HEK293 (cell line): Measurements from ENCODE around the gene SLC2A11.

Source experiments
- GLIS2 ChIP-seq: fragments of 450-650 bp; formaldehyde crosslinking; IDR thresholded peaks from 2 replicates; pipeline ENCODE4 v1.5.1; 2016; ENCODE audit warnings: missing biosample characterization, missing genetic modification characterization
- HOXC10 ChIP-seq: sonication (generic); formaldehyde crosslinking; IDR thresholded peaks from 2 replicates; pipeline ENCODE4 v1.8.1; 2023; ENCODE audit warnings: mild to moderate bottlenecking, missing genetic modification reagents
- KLF16 ChIP-seq: fragments of 450-650 bp; formaldehyde crosslinking; IDR thresholded peaks from 2 replicates; pipeline ENCODE4 v1.5.1; 2017; ENCODE audit warnings: missing biosample characterization, missing genetic modification characterization
- KLF8 ChIP-seq: fragments of 450-650 bp; formaldehyde crosslinking; IDR thresholded peaks from 2 replicates; pipeline ENCODE4 v1.5.1; 2016; ENCODE audit warnings: missing biosample characterization, missing genetic modification characterization
- PATZ1 ChIP-seq: fragments of 450-650 bp; formaldehyde crosslinking; IDR thresholded peaks from 2 replicates; pipeline ENCODE4 v1.5.1; 2016; ENCODE audit warnings: missing biosample characterization, missing genetic modification characterization
- SCRT1 ChIP-seq: fragments of 450-650 bp; formaldehyde crosslinking; IDR thresholded peaks from 2 replicates; pipeline ENCODE4 v1.5.1; 2016; ENCODE audit warnings: missing biosample characterization, missing genetic modification characterization, borderline replicate concordance
- ZBTB7A ChIP-seq: fragments of 450-650 bp; formaldehyde crosslinking; IDR thresholded peaks from 2 replicates; pipeline ENCODE4 v1.5.1; 2016; ENCODE audit warnings: low read depth, missing biosample characterization, missing genetic modification characterization
- ZNF114 ChIP-seq: fragments of 450-650 bp; formaldehyde crosslinking; IDR thresholded peaks from 2 replicates; pipeline ENCODE4 v1.5.0; 2017; ENCODE audit warnings: missing biosample characterization, missing genetic modification characterization
- ZNF133 ChIP-seq: fragments of 450-650 bp; formaldehyde crosslinking; IDR thresholded peaks from 2 replicates; pipeline ENCODE4 v1.5.1; 2016; ENCODE audit warnings: missing biosample characterization, missing genetic modification characterization
- ZNF16 ChIP-seq: fragments of 450-650 bp; formaldehyde crosslinking; IDR thresholded peaks from 2 replicates; pipeline ENCODE4 v1.5.1; 2016; ENCODE audit warnings: low read depth, missing biosample characterization, missing genetic modification characterization
- ZNF214 ChIP-seq: fragments of 450-650 bp; formaldehyde crosslinking; IDR thresholded peaks from 2 replicates; pipeline ENCODE4 v1.5.1; 2017; ENCODE audit warnings: missing biosample characterization, mild to moderate bottlenecking, missing genetic modification characterization, borderline replicate concordance
- ZNF221 ChIP-seq: fragments of 450-650 bp; formaldehyde crosslinking; IDR thresholded peaks from 2 replicates; pipeline ENCODE4 v1.5.1; 2017; ENCODE audit warnings: missing biosample characterization, missing genetic modification characterization, borderline replicate concordance
- ZNF223 ChIP-seq: fragments of 450-650 bp; formaldehyde crosslinking; IDR thresholded peaks from 2 replicates; pipeline ENCODE4 v1.5.1; 2016; ENCODE audit warnings: missing biosample characterization, missing genetic modification characterization
- ZNF302 ChIP-seq: fragments of 450-650 bp; formaldehyde crosslinking; IDR thresholded peaks from 2 replicates; pipeline ENCODE4 v1.5.1; 2016; ENCODE audit warnings: missing biosample characterization, missing genetic modification characterization, low read depth
- ZNF394 ChIP-seq: fragments of 450-650 bp; formaldehyde crosslinking; IDR thresholded peaks from 2 replicates; pipeline ENCODE4 v1.5.1; 2016; ENCODE audit warnings: missing biosample characterization, missing genetic modification characterization, mild to moderate bottlenecking, moderate library complexity, borderline replicate concordance
- ZNF423 ChIP-seq: fragments of 450-650 bp; formaldehyde crosslinking; IDR thresholded peaks from 2 replicates; pipeline ENCODE4 v1.5.1; 2016; ENCODE audit warnings: missing biosample characterization, missing genetic modification characterization
- ZNF530 ChIP-seq: fragments of 450-650 bp; formaldehyde crosslinking; IDR thresholded peaks from 2 replicates; pipeline ENCODE4 v1.5.1; 2016; ENCODE audit warnings: low read depth, missing biosample characterization, missing genetic modification characterization
- ZNF544 ChIP-seq: fragments of 450-650 bp; formaldehyde crosslinking; IDR thresholded peaks from 2 replicates; pipeline ENCODE4 v1.5.0; 2017; ENCODE audit warnings: missing biosample characterization, missing genetic modification characterization
- ZNF610 ChIP-seq: fragments of 450-650 bp; formaldehyde crosslinking; IDR thresholded peaks from 2 replicates; pipeline ENCODE4 v1.5.1; 2016; ENCODE audit warnings: missing biosample characterization, missing genetic modification characterization, borderline replicate concordance
- ZNF621 ChIP-seq: fragments of 450-650 bp; formaldehyde crosslinking; IDR thresholded peaks from 2 replicates; pipeline ENCODE4 v1.5.1; 2017; ENCODE audit warnings: missing biosample characterization, missing genetic modification characterization
- ZNF660 ChIP-seq: fragments of 450-650 bp; IDR thresholded peaks from 2 replicates; pipeline ENCODE4 v1.5.1; 2018; ENCODE audit warnings: missing biosample characterization, mild to moderate bottlenecking, missing genetic modification characterization
- ZNF776 ChIP-seq: fragments of 450-650 bp; formaldehyde crosslinking; IDR thresholded peaks from 2 replicates; pipeline ENCODE4 v1.5.0; 2017; ENCODE audit warnings: missing biosample characterization, missing genetic modification characterization, borderline replicate concordance
- ZNF777 ChIP-seq: fragments of 450-650 bp; formaldehyde crosslinking; IDR thresholded peaks from 2 replicates; pipeline ENCODE4 v1.5.1; 2017; ENCODE audit warnings: missing biosample characterization, missing genetic modification characterization, borderline replicate concordance
- ZSCAN16 ChIP-seq: fragments of 450-650 bp; formaldehyde crosslinking; IDR thresholded peaks from 2 replicates; pipeline ENCODE4 v1.5.1; 2016; ENCODE audit warnings: missing biosample characterization, missing genetic modification characterization
- ZXDB ChIP-seq: fragments of 450-650 bp; formaldehyde crosslinking; IDR thresholded peaks from 2 replicates; pipeline ENCODE4 v1.5.1; 2016; ENCODE audit warnings: missing biosample characterization, missing genetic modification characterization
- TF ChIP-seq, protein P1 (sequence below): fragments of 450-650 bp; formaldehyde crosslinking; IDR thresholded peaks from 2 replicates; pipeline ENCODE4 v1.5.1; 2016; ENCODE audit warnings: missing biosample characterization, missing genetic modification characterization
- TF ChIP-seq, protein P2 (sequence below): fragments of 450-650 bp; formaldehyde crosslinking; IDR thresholded peaks from 2 replicates; pipeline ENCODE4 v1.5.1; 2016; ENCODE audit warnings: missing biosample characterization, missing genetic modification characterization
- TF ChIP-seq, protein P3 (sequence below): fragments of 450-650 bp; formaldehyde crosslinking; IDR thresholded peaks from 2 replicates; pipeline ENCODE4 v1.5.1; 2016; ENCODE audit warnings: missing biosample characterization, missing genetic modification characterization
- TF ChIP-seq, protein P4 (sequence below): fragments of 450-650 bp; formaldehyde crosslinking; IDR thresholded peaks from 2 replicates; pipeline ENCODE4 v1.5.1; 2016; ENCODE audit warnings: missing biosample characterization, missing genetic modification characterization

The SLC2A11 gene

GRCh38 chr22:23856721-23857605 lies 712 bp upstream of the SLC2A11 start (continued):
- TF ChIP-seq ZNF621 (tag by site-specific recombination), result no peak
- no peak for TF ChIP-seq ZNF133 (tag by site-specific recombination)
- TF ChIP-seq ZNF544, result no peak
- no peak for TF ChIP-seq ZNF214
- TF ChIP-seq SCRT1 (tag by site-specific recombination), result no peak
- peak; percentile 94 for TF ChIP-seq PATZ1 (tag by site-specific recombination)
- no peak for TF ChIP-seq ZNF16
- TF ChIP-seq ZNF423 (tag by site-specific recombination), result no peak
- TF ChIP-seq, protein P1, sequence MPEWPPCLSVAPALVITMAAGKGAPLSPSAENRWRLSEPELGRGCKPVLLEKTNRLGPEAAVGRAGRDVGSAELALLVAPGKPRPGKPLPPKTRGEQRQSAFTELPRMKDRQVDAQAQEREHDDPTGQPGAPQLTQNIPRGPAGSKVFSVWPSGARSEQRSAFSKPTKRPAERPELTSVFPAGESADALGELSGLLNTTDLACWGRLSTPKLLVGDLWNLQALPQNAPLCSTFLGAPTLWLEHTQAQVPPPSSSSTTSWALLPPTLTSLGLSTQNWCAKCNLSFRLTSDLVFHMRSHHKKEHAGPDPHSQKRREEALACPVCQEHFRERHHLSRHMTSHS (tag by site-specific recombination), result no peak
- TF ChIP-seq, protein P2, sequence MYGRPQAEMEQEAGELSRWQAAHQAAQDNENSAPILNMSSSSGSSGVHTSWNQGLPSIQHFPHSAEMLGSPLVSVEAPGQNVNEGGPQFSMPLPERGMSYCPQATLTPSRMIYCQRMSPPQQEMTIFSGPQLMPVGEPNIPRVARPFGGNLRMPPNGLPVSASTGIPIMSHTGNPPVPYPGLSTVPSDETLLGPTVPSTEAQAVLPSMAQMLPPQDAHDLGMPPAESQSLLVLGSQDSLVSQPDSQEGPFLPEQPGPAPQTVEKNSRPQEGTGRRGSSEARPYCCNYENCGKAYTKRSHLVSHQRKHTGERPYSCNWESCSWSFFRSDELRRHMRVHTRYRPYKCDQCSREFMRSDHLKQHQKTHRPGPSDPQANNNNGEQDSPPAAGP (tag by site-specific recombination), result no peak
- TF ChIP-seq ZNF660 (tag by site-specific recombination), result no peak
- TF ChIP-seq, protein P3, sequence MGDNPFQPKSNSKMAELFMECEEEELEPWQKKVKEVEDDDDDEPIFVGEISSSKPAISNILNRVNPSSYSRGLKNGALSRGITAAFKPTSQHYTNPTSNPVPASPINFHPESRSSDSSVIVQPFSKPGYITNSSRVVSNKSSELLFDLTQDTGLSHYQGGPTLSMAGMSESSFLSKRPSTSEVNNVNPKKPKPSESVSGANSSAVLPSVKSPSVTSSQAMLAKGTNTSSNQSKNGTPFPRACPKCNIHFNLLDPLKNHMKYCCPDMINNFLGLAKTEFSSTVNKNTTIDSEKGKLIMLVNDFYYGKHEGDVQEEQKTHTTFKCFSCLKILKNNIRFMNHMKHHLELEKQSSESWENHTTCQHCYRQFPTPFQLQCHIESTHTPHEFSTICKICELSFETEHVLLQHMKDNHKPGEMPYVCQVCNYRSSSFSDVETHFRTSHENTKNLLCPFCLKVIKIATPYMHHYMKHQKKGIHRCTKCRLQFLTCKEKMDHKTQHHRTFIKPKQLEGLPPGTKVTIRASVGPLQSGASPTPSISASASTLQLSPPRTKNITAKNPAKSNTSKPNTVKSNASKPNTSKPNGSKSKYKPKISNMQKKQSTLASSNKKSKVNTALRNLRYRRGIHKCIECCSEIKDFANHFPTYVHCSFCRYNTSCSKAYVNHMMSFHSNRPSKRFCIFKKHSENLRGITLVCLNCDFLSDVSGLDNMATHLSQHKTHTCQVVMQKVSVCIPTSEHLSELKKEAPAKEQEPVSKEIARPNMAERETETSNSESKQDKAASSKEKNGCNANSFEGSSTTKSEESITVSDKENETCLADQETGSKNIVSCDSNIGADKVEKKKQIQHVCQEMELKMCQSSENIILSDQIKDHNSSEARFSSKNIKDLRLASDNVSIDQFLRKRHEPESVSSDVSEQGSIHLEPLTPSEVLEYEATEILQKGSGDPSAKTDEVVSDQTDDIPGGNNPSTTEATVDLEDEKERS (tag by site-specific recombination), result no peak
- TF ChIP-seq ZNF302, result no peak
- no peak for TF ChIP-seq ZNF221 (tag by site-specific recombination)
- no peak for TF ChIP-seq KLF16 (tag by site-specific recombination)
- no peak; the same call in 1 of the 2 replicates for TF ChIP-seq ZNF394
- TF ChIP-seq, protein P4, sequence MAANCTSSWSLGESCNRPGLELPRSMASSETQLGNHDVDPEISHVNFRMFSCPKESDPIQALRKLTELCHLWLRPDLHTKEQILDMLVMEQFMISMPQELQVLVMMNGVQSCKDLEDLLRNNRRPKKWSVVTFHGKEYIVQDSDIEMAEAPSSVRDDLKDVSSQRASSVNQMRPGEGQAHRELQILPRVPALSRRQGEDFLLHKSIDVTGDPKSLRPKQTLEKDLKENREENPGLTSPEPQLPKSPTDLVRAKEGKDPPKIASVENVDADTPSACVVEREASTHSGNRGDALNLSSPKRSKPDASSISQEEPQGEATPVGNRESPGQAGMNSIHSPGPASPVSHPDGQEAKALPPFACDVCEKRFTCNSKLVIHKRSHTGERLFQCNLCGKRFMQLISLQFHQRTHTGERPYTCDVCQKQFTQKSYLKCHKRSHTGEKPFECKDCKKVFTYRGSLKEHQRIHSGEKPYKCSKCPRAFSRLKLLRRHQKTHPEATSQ, result no peak
- no peak for TF ChIP-seq HOXC10 (CRISPR knock-in tag)
- no peak for TF ChIP-seq ZNF530 (tag by site-specific recombination)
- peak; percentile 83 for TF ChIP-seq ZXDB
- 0 out of 2 replicates have a peak, but pooled peaks have one; percentile 11 for TF ChIP-seq ZNF610
- TF ChIP-seq GLIS2, result peak; percentile 66
- no peak for TF ChIP-seq ZNF223 (tag by site-specific recombination)
- TF ChIP-seq ZNF777 (tag by site-specific recombination), result no peak
- no peak for TF ChIP-seq ZNF776 (tag by site-specific recombination)
- TF ChIP-seq ZNF114, result no peak
- TF ChIP-seq KLF8, result no peak
- no peak for TF ChIP-seq ZBTB7A (tag by site-specific recombination)
- no peak for TF ChIP-seq ZSCAN16 (tag by site-specific recombination)
